ENCODE measurements around the gene SEMA6B.

DNA sequence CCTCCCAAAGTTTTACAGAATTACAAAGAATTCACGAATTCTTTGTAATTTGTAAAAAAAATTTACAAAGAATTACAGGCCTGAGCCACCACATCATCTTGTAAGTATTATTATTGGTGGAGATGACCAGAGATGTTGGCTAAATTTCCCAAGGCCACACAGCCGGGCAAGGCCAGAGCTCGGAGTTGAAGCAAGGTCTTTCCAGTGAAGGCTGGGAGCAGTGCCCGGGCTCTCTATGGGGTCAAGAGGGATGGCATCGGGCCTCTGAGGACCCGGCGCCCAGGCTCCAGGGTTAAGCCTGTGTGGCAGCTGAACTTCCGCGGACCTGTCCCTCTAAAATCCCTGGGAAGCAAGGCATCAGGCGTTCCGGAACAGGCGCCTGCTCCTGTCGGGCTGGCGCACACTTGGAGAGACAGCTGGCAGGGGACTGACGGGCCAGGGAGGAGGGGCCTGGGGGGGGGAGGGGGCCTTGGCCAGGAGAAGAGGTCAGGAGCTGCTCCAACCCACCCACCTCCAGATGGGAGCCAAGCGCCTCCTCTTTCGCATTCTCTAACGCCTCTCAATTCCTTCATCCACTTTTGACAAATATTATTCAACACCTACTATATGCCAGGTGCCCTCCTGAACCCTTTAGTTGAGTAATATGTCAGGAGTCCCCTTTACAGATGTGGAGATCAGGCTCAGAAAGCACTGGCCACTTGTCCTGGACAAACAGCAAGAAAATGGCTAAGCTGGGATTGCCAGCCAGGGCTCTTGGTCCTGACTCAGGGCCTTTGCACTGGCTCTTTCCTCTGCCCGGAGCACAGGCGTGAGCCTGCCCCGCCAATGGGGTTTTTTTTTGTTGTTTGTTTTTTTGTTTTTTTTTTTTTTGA is 36.8 kb upstream of the SEMA6B start:
- TF ChIP-seq POLR2A (IDR thresholded peaks at IDR 0.05), result no peak
- TF ChIP-seq, protein P1, sequence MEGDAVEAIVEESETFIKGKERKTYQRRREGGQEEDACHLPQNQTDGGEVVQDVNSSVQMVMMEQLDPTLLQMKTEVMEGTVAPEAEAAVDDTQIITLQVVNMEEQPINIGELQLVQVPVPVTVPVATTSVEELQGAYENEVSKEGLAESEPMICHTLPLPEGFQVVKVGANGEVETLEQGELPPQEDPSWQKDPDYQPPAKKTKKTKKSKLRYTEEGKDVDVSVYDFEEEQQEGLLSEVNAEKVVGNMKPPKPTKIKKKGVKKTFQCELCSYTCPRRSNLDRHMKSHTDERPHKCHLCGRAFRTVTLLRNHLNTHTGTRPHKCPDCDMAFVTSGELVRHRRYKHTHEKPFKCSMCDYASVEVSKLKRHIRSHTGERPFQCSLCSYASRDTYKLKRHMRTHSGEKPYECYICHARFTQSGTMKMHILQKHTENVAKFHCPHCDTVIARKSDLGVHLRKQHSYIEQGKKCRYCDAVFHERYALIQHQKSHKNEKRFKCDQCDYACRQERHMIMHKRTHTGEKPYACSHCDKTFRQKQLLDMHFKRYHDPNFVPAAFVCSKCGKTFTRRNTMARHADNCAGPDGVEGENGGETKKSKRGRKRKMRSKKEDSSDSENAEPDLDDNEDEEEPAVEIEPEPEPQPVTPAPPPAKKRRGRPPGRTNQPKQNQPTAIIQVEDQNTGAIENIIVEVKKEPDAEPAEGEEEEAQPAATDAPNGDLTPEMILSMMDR (IDR thresholded peaks at IDR 0.05), result no peak
